K562 (cell line): ENCODE measurements around the gene EVI5L. TPM values are rescaled to one million over a fixed set of nuclear protein-coding genes. Genes with fewer than 3 reads are reported as not detected.

Source experiments
- ARID2 ChIP-seq: fragments of 450-650 bp; IDR thresholded peaks from 2 replicates; pipeline ENCODE4 v1.6.1; 2017; ENCODE audit warnings: antibody characterized with exemption, mild to moderate bottlenecking
- CREM ChIP-seq: IDR thresholded peaks from 2 replicates; pipeline ENCODE4 v1.6.1; 2014; ENCODE audit warnings: antibody characterized with exemption, low read depth
- ETV5 ChIP-seq: sonication (generic); formaldehyde crosslinking; IDR thresholded peaks from 2 replicates; pipeline ENCODE4 v1.4.0; 2020; ENCODE audit warnings: low read depth, mild to moderate bottlenecking, missing genetic modification reagents
- FOXM1 ChIP-seq, 2 experiments: fragments of 450-650 bp in 1 of 2; sonication (generic) in 1 of 2; formaldehyde crosslinking in 1 of 2; IDR thresholded peaks; 2 replicates each; pipeline versions ENCODE4 v1.6.1 to v1.9.0; 2017 to 2022; ENCODE audit warnings: low read depth in 2 of 2, mild to moderate bottlenecking in 2 of 2, missing genetic modification reagents in 1 of 2, moderate library complexity in 1 of 2
- GATAD2B ChIP-seq: fragments of 450-650 bp; IDR thresholded peaks from 2 replicates; pipeline ENCODE4 v1.6.1; 2017; ENCODE audit warnings: mild to moderate bottlenecking, borderline replicate concordance
- NBN ChIP-seq: fragments of 450-650 bp; IDR thresholded peaks from 2 replicates; pipeline ENCODE4 v1.6.1; 2016; ENCODE audit warnings: low read depth, mild to moderate bottlenecking
- NR0B1 ChIP-seq: fragments of 450-650 bp; IDR thresholded peaks from one replicate; pipeline ENCODE4 v1.6.1; 2018; ENCODE audit warnings: mild to moderate bottlenecking, moderate library complexity; ENCODE audit not compliant: partially characterized antibody
- POLR3A ChIP-seq: IDR thresholded peaks from 2 replicates; pipeline ENCODE4 v1.6.1; 2011; ENCODE audit warnings: borderline replicate concordance, mild to moderate bottlenecking, moderate library complexity; ENCODE audit not compliant: insufficient read length, insufficient read depth; ENCODE audit errors: extremely low read depth
- RBFOX2 ChIP-seq: fragments of 200-400 bp; formaldehyde crosslinking; IDR thresholded peaks from 2 replicates; pipeline ENCODE4 v1.6.1; 2017; ENCODE audit warnings: low read depth, mild to moderate bottlenecking, low read length, moderate library complexity
- RFX1 ChIP-seq: fragments of 450-650 bp; IDR thresholded peaks from 2 replicates; pipeline ENCODE4 v1.6.1; 2016; ENCODE audit warnings: mild to moderate bottlenecking, moderate library complexity
- TSHZ1 ChIP-seq: fragments of 250-450 bp; sonication (Bioruptor Pico); IDR thresholded peaks from 2 replicates; pipeline ENCODE4 v1.4.0; 2020; ENCODE audit warnings: mild to moderate bottlenecking, moderate library complexity
- ZBTB17 ChIP-seq: fragments of 450-650 bp; formaldehyde crosslinking; IDR thresholded peaks from 2 replicates; pipeline ENCODE4 v1.4.0; 2020; ENCODE audit warnings: mild to moderate bottlenecking
- ZNF445 ChIP-seq: fragments of 250-450 bp; sonication (Bioruptor Pico); IDR thresholded peaks from 2 replicates; pipeline ENCODE4 v1.4.0; 2020; ENCODE audit warnings: low read depth, mild to moderate bottlenecking, moderate library complexity
- ZNF79 ChIP-seq: fragments of 250-450 bp; sonication (Bioruptor Pico); IDR thresholded peaks from 2 replicates; pipeline ENCODE4 v1.4.0; 2020; ENCODE audit warnings: low read depth, mild to moderate bottlenecking, moderate library complexity
- polyA plus RNA-seq, 8 experiments: library from polyadenylated mRNA; depleted of rRNA in 4 of 8; stranded (reverse) in 5 of 8; unstranded in 3 of 8; fragments of >200 nt; fragmentation: Nextera tagmentation in 2 of 8; fragmentation: Illumina TruSeq in 1 of 8; extraction: Ambion mirVana in 2 of 8; extraction: Trizol in 1 of 8; gene quantifications; 2 replicates each; pipeline versions ENCODE4 v1.2.1 to v1.2.3, GENCODE V29; 2011 to 2014; ENCODE audit warnings: inconsistent platforms in 1 of 8, missing spikeins in 1 of 8
- total RNA-seq, 7 experiments: library from RNA; depleted of rRNA in 6 of 7; stranded (reverse); fragments of >200 nt in 6 of 7; fragmentation: Illumina TruSeq in 2 of 7; extraction: Trizol in 2 of 7; gene quantifications; 2 replicates each; pipeline versions ENCODE4 v1.2.1 to v1.2.3, GENCODE V29; 2011 to 2021; ENCODE audit warnings: low replicate concordance in 1 of 7
- TF ChIP-seq, protein P1 (sequence below): fragments of 200-800 bp; sonication (Bioruptor generic); IDR thresholded peaks from 2 replicates; pipeline ENCODE4 v1.6.1; 2017; ENCODE audit warnings: missing genetic modification characterization, missing compliant biosample characterization
- TF ChIP-seq, protein P2 (sequence below): fragments of 250-450 bp; sonication (Bioruptor Pico); IDR thresholded peaks from 2 replicates; pipeline ENCODE4 v1.6.1; 2021; ENCODE audit warnings: mild to moderate bottlenecking
- TF ChIP-seq, protein P3 (sequence below): sonication (generic); formaldehyde crosslinking; IDR thresholded peaks from 2 replicates; pipeline ENCODE4 v1.8.0; 2022; ENCODE audit warnings: missing genetic modification reagents, mild to moderate bottlenecking, borderline replicate concordance

Gene EVI5L
- total and polyA plus RNA-seq, 9 of the 15 experiments (the other 6 are each of a cell fraction or from before 2014, with no cell fraction given): 0.69 to 1.8 (median 1.2) TPM; not detected in 2

- TF ChIP-seq RFX1 (peak; percentile 89), ZNF445 (no peak), RBFOX2 (peak; percentile 24; the same call in 1 of the 2 replicates), NBN (no peak), ARID2 (no peak), TSHZ1 (CRISPR knock-in tag) (no peak), ETV5 (CRISPR knock-in tag) (no peak), ZBTB17 (CRISPR knock-in tag) (no peak), FOXM1 (IDR thresholded peaks at IDR 0.05; ENCODE audit: low read depth) (peak; percentile 76; the same call in 1 of the 2 replicates), FOXM1 (CRISPR knock-in tag; IDR thresholded peaks at IDR 0.05; ENCODE audit: low read depth) (no peak), CREM (peak; percentile 94), ZNF79 (no peak), NR0B1 (no peak), GATAD2B (no peak), POLR3A (no peak)
- TF ChIP-seq, protein P1, sequence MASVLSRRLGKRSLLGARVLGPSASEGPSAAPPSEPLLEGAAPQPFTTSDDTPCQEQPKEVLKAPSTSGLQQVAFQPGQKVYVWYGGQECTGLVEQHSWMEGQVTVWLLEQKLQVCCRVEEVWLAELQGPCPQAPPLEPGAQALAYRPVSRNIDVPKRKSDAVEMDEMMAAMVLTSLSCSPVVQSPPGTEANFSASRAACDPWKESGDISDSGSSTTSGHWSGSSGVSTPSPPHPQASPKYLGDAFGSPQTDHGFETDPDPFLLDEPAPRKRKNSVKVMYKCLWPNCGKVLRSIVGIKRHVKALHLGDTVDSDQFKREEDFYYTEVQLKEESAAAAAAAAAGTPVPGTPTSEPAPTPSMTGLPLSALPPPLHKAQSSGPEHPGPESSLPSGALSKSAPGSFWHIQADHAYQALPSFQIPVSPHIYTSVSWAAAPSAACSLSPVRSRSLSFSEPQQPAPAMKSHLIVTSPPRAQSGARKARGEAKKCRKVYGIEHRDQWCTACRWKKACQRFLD (CRISPR knock-in tag): no peak
- TF ChIP-seq, protein P2, sequence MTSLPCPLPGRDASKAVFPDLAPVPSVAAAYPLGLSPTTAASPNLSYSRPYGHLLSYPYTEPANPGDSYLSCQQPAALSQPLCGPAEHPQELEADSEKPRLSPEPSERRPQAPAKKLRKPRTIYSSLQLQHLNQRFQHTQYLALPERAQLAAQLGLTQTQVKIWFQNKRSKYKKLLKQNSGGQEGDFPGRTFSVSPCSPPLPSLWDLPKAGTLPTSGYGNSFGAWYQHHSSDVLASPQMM (CRISPR knock-in tag): no peak
- TF ChIP-seq, protein P3, sequence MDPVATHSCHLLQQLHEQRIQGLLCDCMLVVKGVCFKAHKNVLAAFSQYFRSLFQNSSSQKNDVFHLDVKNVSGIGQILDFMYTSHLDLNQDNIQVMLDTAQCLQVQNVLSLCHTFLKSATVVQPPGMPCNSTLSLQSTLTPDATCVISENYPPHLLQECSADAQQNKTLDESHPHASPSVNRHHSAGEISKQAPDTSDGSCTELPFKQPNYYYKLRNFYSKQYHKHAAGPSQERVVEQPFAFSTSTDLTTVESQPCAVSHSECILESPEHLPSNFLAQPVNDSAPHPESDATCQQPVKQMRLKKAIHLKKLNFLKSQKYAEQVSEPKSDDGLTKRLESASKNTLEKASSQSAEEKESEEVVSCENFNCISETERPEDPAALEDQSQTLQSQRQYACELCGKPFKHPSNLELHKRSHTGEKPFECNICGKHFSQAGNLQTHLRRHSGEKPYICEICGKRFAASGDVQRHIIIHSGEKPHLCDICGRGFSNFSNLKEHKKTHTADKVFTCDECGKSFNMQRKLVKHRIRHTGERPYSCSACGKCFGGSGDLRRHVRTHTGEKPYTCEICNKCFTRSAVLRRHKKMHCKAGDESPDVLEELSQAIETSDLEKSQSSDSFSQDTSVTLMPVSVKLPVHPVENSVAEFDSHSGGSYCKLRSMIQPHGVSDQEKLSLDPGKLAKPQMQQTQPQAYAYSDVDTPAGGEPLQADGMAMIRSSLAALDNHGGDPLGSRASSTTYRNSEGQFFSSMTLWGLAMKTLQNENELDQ: no peak
Measured at GRCh38 chr19:7829561-7830271, at the start of gene EVI5L (continued).
